Activated naive CD8-positive, alpha-beta T cell treated with anti-CD3 and anti-CD28 coated beads, Interleukin-2, amount 50 U/mL, for 16 hours (primary cell): ENCODE measurements around the gene LMLN.
"Not testable (repeated sequence)": the region's sequence is repeated elsewhere in the genome, so short reads cannot be mapped to it uniquely, and the experiment has no call there.

Source experiments
- DNase-seq: peaks from one replicate; pipeline ENCODE4 v3.0.0-alpha.2; 2020; ENCODE audit warnings: low read depth, low spot score

LMLN gene

DNA sequence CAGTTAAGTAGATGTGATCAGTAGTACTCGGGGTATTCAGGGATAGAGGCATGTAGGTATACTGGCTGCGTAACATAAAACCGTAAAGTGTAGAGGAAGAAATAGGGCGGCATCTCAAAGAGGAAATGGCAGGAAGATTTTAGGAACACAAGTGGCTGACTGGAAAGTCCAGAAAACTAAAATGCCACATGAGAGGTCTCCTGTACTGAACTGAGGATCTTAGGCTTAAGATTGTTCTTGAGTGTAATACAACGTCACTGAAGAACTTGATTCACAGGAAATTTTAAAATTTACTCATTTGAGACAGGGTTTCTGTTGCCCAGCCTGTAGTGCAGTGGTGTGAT lies 2.3 kb upstream of the LMLN start:
- DNase-seq, result no peak

DNA sequence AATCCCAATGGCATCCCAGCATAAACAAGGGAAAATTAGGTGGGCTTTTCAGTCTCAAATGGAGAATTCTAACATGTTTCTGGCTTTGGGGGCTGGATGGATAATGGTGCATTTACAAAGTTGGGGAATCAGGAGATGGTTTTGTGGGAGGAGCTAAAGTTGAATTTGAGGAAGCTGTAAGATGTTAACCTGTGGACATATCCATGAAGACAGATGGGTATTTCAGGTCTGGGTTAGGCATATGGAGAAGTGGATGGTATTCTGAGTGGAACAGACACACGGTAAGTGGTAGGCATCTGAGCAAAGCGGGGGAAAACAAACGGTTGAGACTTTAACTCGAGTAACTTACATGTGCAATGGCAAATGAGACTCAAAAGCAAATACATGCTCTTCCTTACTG lies 1.7 kb upstream of the LMLN start:
- DNase-seq, result no peak

DNA sequence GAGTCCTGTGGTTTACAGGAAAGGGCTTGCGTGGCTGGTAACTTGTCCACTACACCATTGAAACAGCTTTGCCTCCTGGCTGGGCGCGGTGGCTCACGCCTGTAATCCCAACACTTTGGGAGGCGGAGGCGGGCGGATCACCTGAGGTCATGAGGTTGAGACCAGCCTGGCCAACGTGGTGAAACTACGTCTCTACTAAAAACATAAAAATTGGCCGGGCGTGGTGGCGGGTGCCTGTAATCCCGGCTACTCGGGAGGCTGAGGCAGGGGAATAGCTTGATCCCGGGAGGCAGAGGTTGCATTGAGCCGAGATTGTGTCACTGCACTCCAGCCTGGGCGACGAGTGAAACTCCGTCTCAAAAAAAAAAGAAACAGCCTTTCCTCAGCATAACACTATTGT lies 1.2 kb upstream of the LMLN start:
- DNase-seq, result not testable (repeated sequence)

DNA sequence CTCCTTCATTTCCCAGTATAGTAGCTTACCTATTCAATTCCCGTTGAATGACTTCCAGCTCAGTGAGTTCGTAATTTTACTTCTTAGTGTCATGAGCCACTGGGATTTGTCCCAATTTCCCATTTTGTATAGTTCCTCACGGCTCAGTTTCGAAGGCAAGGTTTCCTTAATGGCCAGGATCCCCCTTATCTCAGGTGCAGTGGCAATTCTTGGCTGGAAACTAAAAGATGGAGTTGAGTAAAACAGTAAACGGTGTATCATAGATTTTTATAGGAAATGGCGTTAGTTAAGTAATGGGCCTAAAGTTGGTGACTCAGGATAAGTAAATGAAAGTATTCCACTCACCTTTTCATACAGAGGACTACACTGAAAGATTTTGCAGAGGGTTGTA lies 522 bp upstream of the LMLN start:
- DNase-seq, result no peak

DNA sequence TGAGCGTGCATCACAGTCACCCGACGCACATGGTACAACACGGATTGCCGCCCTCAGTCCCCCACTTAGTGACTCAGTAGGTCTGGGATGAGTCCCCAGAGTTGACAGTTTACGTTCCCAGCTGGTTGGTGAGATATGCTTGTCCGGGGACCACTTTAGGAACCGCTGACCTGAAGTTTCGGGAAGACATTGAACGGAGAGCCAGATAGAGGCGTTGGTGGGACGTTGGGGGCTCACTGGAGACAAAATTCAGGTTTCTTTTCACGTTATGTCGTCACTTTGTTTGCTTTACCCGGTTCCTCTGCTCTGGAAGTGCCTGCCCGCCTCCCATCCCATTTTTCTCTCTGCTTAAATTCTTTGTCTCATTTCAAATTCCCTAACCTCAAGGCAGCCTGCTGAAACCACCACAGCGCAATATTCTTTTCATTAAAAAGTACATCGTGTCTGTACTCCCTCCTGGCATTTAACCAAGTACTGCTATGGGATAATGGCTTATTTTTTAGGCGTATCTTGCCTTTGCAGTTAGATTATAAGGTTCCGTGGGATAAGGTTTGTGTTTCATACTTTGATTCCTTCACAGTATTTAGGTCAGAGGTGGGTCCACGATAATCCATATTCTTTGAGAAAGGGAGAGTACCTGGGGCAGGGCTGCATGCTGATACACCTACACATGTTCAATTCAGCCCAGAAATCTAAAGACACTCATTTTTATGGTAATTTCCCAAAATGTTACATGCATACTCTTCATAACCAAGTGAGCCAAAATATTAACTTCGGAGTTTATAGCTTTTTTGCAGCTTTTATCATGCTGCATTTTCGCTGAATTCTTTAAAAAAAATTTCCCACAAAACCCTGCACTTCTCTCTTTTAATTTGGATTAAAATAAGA lies 921 bp downstream of the LMLN start:
- DNase-seq, result peak; percentile 17

DNA sequence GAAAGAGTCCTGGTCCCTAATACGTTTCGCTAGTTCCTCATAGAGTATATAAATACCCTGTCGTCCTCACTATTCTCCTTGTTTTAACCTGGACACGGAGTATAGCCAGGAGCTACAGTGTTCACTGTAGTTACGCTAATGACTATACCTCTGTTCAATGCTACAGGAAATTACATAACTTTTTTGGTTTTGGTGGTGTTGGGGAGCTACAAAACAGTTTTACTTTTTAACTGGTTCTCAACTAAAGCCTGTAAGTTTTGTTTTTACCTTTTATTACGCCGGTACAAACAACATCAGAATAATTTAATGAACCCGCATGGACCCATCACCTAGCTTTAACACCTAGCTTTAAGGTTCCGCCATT lies 1.5 kb downstream of the LMLN start:
- DNase-seq, result no peak

DNA sequence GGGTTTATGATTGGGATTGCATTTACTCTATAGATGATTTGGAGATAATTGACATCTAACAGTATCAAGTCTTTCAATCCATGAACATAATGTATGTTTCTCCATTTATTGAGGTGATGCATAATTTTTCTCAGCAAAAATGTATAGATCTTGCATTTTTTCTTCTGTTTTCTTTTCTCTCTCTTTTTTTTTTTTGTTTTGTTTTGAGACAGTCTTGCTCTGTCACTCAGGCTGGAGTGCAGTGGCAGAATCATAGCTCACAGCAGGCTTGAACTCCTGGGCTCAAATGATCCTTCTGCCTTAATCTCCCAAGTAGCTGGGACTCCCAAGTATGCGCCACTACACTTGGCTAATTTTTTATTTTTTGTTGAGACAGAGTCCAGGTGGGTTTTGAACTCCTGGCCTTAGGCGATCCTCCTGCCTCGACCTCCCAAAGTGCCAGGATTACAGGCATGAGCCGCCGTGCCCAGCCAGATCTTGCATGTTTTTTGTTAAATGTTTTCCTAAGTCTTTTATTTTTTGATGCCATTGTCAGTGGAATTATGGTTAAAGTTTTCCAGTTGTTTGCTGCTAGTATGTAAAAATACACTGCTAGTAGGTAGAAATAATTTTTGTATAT lies 3.1 kb downstream of the LMLN start:
- no peak for DNase-seq

DNA sequence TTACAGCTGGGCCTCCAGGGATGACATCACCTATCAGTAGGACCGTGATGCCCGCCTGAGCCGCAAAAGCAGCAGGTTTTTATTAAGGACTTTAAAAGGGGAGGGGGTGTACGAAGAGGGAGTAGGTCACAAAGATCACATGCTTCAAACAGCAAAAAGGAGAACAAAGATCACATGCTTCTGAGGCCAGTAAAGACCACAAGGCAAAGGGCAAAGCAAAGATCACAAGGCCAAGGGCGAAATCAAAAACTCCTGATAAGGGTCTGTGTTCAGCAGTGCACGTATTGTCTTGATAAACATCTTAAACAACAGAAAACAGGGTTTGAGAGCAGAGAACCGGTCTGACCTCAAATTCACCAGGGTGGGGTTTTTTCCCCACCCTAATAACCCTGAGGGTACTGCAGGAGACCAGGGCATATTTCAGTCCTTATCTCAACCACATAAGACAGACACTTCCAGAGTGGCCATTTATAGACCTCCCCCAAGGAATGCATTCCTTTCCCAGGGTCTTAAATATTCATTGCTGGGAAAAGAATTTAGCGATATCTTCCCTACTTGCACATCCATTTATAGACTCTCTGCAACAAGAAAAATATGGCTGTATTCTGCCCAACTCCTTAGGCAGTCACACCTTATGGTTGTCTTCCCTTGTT lies 7.4 kb downstream of the LMLN start:
- DNase-seq, result not testable (repeated sequence)

DNA sequence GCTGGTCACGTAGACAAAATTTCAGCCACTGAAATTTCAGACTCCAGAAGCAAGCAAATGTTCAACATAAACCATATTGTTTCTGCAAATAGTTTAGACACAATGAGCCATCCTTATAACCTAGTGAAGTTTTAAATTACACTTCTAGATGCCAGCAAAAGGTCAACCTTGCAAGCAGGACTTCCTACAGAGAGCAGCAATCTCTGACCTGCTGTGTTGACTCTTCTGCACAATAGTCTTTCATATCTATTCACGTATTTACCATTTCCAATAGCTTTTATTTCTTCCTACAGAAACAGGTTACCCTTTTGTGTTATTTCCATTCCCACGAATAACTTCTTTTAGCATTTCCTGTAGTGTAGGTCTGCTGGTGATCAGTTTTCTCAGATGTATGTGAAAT lies 10.6 kb downstream of the LMLN start:
- DNase-seq, result no peak

DNA sequence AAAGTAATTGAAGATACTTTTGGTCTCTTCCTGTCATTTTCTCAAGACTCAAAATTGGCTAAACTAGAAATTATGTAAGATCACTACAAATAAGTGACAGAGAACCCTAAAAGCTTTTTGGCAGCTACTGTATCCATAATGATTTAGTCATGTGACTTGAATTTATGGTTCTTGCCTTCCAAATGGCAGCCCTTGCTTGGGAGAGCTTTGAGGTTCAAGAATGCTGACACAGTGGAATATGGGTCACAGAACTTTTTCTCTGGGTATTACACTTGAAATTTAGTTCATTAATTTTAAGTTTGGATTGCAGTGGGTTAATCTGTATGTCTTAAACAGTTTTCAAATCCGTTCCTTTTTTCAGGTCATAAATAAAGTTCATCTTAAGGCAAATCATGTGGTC lies 14.0 kb downstream of the LMLN start:
- no peak for DNase-seq

DNA sequence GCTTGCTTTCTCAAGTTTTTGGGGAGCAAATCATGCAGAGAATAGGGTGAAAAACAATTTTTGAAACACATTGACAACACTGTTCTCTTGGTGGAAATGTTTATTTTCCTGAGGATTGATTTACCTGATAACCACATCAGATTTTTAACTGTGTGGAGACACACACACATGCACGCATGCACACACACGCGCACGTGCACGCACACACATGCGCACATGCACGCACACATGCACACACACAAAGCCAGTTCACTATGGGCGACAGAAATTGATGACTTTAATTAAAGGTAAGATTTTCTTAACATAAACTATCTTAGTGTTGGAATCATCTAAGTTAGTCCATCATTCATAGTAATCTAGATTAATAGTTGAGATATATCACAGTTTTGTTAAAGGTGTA lies 15.3 kb downstream of the LMLN start:
- DNase-seq, result no peak

DNA sequence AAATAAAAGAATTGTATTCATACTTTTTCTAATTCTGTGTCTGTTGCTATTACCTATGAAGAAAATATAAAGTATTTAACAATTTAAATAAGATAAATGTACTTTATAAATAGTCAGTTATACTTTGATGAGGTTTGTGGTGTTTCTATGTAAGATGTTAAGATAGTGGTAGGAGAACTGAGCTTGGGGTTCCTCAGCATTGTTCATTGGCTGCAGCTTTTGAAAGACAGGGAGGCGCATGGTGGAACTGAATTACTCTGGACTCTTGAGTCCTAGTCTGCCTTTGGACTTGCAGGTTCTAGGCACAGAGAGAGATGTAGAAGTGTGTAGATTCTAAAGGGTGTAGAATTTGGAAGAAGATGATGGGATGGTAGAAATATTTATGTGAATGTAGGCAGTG lies 23.1 kb downstream of the LMLN start:
- no peak for DNase-seq

DNA sequence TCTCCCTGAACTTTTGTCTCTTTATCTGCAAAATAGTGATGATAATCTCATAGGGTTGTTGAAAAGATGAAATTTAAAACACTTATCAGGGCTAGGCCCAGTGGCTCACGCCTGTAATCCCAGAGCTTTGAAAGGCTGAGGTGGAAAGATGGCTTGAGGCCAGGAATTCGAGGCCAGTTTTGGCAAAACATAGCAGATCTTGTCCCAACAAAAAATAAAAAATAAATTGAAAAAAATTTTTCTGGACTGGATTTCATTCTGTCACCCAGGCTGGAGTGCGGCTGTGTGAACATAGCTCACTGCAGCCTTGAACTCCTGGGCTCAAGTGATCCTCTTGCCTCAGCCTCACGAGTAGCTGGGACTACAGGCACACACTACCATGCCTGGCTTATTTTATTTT lies 29.6 kb downstream of the LMLN start:
- no peak for DNase-seq

DNA sequence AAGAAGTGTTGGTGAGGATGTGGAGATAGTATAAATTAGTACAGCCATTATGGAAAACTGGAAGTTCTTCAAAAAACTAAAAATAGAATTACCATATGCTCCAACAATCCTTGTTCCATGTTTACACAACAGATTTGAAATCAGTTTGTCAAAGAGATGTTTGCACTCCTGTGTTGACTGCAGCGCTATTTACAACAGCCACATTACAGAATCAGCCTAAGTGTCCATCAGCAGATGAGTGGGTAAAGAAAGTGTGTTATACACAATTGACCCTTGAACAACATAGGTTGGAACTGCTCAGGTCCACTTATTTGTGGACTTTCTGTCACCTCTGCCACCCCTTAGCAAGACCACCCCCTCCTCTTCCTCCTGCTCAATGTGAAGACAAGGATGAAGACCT lies 34.7 kb downstream of the LMLN start:
- DNase-seq, result no peak

DNA sequence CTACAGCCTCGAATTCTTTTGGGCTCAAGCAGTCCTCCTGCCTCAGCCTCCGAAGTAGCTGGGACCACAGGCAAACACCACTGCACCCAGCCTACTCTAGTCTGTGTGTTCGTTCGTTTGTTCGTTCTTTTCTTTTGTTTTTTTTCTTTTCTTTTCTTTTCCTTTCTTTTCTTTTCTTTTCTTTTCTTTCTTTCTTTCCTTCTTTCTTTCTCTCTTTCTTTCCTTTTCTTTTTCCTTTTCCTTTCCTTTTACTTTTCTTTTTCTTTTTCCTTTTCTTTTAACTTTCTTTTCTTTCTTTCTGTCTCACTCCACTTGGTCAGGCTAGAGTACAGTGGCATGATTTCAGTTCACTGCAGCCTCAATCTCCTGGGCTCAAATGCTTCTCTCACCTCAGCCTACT lies 36.8 kb downstream of the LMLN start:
- no peak for DNase-seq

DNA sequence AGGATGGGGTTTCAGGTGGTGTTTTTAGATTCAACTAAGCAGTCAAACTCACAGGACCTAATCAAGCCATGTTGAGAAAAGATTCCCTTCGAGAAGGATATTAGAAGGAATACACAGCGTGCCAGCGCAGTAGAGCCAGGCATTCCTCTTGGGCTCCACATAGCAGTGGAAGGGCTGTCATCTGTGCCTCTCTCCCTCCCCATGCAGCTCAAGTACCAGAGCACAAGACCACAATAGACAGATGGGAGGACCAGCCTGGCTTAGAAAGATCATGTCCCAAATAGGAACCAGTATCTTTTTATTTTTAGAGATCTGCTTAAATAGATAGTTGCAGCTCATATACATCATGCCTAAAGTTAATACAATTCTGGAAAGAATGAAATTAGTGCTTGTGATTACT lies 37.9 kb downstream of the LMLN start:
- no peak for DNase-seq

DNA sequence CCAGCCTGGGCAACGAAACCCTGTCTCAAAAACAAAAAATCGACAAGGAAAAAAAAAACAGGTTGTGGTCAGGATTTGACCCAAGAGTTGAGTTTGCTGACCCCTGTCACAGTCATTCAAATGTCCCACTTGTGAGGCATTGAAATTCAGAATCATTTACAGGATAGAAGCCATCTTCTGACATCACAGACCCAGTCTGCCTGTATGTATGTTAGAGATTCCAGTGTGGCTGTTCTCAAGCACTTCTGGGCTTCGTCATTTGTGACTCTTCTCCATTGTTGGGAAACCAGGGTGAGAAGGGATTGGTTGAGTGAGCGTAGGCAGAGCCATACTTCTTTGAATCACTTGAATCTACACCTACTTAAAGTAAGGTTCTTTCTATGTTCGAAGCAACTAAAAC lies 57.1 kb downstream of the LMLN start:
- DNase-seq, result no peak

DNA sequence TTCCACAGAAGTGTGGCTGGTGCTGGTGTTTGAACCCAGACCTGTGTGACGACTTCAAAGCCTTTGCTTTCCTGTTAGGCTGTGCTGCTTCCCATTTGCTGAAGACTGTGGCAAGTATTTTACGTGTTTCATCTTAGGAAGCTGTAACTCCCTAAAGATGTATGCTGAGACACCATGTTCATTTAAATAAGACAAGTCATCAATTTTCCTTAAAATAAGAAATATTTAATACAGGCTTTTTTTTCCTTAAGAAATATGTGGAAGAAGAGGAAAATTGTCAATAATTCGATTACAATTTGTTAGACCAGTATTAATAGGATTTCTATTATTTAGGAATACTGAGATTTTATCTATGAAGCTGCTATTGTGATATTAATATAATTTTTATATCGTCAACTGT lies 58.4 kb downstream of the LMLN start:
- no peak for DNase-seq

DNA sequence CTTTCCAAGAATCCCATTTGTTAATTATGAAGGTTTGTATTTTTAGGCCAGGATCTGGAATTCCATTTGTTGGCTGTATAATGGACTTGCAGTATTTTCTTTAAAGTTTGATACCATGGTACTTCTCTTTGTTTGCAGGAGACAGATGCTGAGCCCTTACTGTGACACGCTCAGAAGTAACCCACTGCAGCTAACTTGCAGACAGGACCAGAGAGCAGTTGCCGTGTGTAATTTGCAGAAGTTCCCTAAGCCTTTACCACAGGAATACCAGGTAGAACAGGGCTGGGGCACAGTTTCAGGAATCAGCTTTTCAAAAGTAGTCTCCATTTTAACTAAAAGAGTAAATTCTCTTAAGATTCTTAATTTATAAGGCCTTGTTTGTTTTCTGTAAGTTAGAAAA lies 59.1 kb downstream of the LMLN start:
- DNase-seq, result no peak

DNA sequence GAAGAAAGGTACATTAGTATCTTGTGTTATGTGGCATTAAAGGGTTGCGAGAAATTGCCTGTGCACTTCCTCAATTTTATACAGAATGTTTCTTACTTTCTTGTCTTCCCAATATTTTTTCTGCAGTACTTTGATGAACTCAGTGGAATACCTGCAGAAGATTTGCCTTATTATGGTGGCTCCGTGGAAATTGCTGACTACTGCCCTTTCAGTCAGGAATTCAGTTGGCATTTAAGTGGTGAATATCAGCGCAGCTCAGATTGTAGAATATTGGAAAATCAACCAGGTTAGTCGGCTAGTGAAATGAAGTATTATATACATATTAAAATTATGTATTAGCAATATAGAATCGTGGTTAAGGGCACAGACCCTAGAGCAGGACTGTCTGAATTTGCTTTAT lies 61.3 kb downstream of the LMLN start:
- no peak for DNase-seq

DNA sequence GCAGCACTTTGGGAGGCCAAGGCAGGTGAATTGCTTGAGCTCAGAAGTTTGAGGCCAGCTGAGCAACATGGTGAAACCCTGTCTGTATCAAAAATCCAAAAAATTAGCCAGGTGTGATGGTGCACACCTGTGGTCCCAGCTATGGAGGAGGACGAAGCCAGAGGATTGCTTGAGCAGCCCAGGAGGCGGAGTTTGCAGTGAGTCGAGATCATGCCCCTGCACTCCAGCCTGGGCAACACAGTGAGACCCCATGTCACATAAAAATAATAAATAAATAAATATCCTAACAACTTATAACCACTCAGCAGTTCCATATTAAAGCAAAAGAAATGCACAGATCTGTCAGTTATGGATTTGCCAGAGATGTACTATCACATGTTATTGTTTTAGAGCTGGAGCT lies 62.6 kb downstream of the LMLN start:
- DNase-seq, result no peak

DNA sequence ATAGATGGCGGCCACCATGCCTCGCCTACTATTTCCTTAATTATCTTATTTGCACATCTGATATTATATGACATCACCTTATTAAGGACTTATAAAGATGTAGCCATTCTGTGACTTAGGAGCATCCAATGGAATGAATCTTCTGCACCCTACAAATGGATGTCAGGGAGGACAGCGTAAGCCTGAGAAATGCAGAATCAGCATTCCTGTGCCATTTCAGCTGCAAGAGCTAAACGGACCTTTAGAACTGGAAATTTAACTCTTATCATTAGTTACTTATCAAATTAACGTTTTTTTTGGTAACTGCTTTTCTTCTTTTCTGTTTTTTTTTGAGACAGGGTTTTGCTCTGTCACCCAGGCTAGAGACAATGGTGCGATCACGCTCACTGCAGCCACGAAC lies 65.6 kb downstream of the LMLN start:
- no peak for DNase-seq

DNA sequence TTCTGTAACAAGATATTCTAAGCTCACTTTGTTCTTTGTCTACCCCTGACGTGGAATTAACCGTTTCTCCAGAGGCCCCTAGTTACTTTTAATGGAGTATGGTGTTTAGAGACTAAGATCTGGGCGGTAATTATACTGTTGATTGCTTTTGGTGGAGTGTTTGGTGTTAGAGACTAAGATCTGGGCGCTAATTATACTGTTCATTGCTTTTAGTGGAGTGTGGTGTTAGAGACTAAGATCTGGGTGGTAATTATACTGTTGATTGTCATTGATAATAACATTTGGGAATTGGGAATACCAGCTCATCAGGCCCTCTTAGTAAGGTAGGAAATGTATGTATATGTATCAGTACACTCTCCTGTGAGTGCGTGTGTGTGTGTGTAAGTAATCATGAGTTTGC lies 66.6 kb downstream of the LMLN start:
- no peak for DNase-seq
